ENCODE data around the gene DSCAM.

The DSCAM gene

GRCh38 chr21:40660461-40660860, 186.5 kb downstream of the DSCAM start:
- TF ChIP-seq TAF1 (IDR thresholded peaks at IDR 0.05; ENCODE audit: borderline replicate concordance, insufficient read depth, low read length) (no peak), FOXP2 (optimal IDR thresholded peaks at IDR 0.05; ENCODE audit: borderline replicate concordance, extremely low read depth, extremely low read length, insufficient read depth) (no peak), POLR2AphosphoS5 (IDR thresholded peaks at IDR 0.05; ENCODE audit: low read depth, low read length) (no peak), SIN3A (IDR thresholded peaks at IDR 0.05; ENCODE audit: borderline replicate concordance, insufficient read depth, low read length) (no peak)
- TF ChIP-seq, protein P1, sequence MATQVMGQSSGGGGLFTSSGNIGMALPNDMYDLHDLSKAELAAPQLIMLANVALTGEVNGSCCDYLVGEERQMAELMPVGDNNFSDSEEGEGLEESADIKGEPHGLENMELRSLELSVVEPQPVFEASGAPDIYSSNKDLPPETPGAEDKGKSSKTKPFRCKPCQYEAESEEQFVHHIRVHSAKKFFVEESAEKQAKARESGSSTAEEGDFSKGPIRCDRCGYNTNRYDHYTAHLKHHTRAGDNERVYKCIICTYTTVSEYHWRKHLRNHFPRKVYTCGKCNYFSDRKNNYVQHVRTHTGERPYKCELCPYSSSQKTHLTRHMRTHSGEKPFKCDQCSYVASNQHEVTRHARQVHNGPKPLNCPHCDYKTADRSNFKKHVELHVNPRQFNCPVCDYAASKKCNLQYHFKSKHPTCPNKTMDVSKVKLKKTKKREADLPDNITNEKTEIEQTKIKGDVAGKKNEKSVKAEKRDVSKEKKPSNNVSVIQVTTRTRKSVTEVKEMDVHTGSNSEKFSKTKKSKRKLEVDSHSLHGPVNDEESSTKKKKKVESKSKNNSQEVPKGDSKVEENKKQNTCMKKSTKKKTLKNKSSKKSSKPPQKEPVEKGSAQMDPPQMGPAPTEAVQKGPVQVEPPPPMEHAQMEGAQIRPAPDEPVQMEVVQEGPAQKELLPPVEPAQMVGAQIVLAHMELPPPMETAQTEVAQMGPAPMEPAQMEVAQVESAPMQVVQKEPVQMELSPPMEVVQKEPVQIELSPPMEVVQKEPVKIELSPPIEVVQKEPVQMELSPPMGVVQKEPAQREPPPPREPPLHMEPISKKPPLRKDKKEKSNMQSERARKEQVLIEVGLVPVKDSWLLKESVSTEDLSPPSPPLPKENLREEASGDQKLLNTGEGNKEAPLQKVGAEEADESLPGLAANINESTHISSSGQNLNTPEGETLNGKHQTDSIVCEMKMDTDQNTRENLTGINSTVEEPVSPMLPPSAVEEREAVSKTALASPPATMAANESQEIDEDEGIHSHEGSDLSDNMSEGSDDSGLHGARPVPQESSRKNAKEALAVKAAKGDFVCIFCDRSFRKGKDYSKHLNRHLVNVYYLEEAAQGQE (IDR thresholded peaks at IDR 0.05; ENCODE audit: insufficient read depth in 1 of 2, low read depth in 2 of 2, low read length in 2 of 2), result no peak

- TF ChIP-seq FOXP2 (optimal IDR thresholded peaks at IDR 0.05; ENCODE audit: borderline replicate concordance, extremely low read depth, extremely low read length, insufficient read depth) (no peak), POLR2AphosphoS5 (IDR thresholded peaks at IDR 0.05; ENCODE audit: low read depth, low read length) (no peak)
These were observed 188.6 kb downstream of the DSCAM start for GRCh38 chr21:40658311-40658710.

GRCh38 chr21:40652436-40652835, 194.5 kb downstream of the DSCAM start:
- TF ChIP-seq POLR2AphosphoS5 (IDR thresholded peaks at IDR 0.05; ENCODE audit: low read depth, low read length) (no peak), FOXP2 (optimal IDR thresholded peaks at IDR 0.05; ENCODE audit: borderline replicate concordance, extremely low read depth, extremely low read length, insufficient read depth) (no peak), TAF1 (IDR thresholded peaks at IDR 0.05; ENCODE audit: borderline replicate concordance, insufficient read depth, low read length) (no peak), SIN3A (IDR thresholded peaks at IDR 0.05; ENCODE audit: borderline replicate concordance, insufficient read depth, low read length) (no peak)
- TF ChIP-seq, protein P1 (IDR thresholded peaks at IDR 0.05; ENCODE audit: insufficient read depth in 1 of 2, low read depth in 2 of 2, low read length in 2 of 2), result no peak

- TF ChIP-seq TAF1 (IDR thresholded peaks at IDR 0.05; ENCODE audit: borderline replicate concordance, insufficient read depth, low read length) (no peak), SIN3A (IDR thresholded peaks at IDR 0.05; ENCODE audit: borderline replicate concordance, insufficient read depth, low read length) (no peak), FOXP2 (optimal IDR thresholded peaks at IDR 0.05; ENCODE audit: borderline replicate concordance, extremely low read depth, extremely low read length, insufficient read depth) (no peak), POLR2AphosphoS5 (IDR thresholded peaks at IDR 0.05; ENCODE audit: low read depth, low read length) (no peak)
- TF ChIP-seq, protein P1 (IDR thresholded peaks at IDR 0.05; ENCODE audit: insufficient read depth in 1 of 2, low read depth in 2 of 2, low read length in 2 of 2), result no peak
These were observed 199.3 kb downstream of the DSCAM start for GRCh38 chr21:40647706-40648105.

DNA sequence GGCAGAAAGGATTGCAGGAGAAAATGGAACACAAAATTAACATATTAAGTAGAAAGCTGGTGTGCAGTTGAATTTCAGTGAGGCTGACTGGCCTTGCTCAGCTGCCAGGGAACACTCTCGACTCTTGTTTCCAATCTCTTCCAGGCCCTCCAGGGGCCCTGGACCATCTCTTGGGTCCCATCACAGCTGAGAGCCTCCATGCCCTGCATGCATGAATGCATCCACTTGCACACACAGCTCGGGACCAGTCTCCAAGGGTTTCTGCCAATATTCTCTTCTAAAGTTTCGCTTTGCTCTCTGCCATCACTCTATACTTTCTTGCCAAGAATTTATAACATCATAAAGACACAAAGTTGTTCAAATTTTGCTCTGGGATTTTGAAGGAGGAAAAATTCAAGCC, 200.3 kb downstream of the DSCAM start:
- TF ChIP-seq SIN3A (IDR thresholded peaks at IDR 0.05; ENCODE audit: borderline replicate concordance, insufficient read depth, low read length), result no peak
- TF ChIP-seq, protein P1 (IDR thresholded peaks at IDR 0.05; ENCODE audit: insufficient read depth in 1 of 2, low read depth in 2 of 2, low read length in 2 of 2), result no peak
- no peak for TF ChIP-seq TAF1 (IDR thresholded peaks at IDR 0.05; ENCODE audit: borderline replicate concordance, insufficient read depth, low read length)
- TF ChIP-seq POLR2AphosphoS5 (IDR thresholded peaks at IDR 0.05; ENCODE audit: low read depth, low read length), result no peak
- TF ChIP-seq FOXP2 (optimal IDR thresholded peaks at IDR 0.05; ENCODE audit: borderline replicate concordance, extremely low read depth, extremely low read length, insufficient read depth), result no peak

Measured in PFSK-1 (cell line).